ENCODE measurements around the gene SETD1B. TPM values are rescaled to one million over a fixed set of nuclear protein-coding genes. Genes with fewer than 3 reads are reported as not detected.

Gene SETD1B
- total RNA-seq, 1 donor from 2014 or later, result 25.9 TPM

- Mint-ChIP-seq H3K36me3 (ENCODE audit: low read depth) (peaks cover 10% of the 10 kb centered on the region), H3K4me1 (peaks cover 41% of the 10 kb centered on the region), H3K27me3 (ENCODE audit: low read depth) (peaks cover 32% of the 10 kb centered on the region), H3K9me3 (no peaks in the 10 kb centered on the region), H3K4me3 (peak overlapping the region; percentile 85), H3K27ac (ENCODE audit: unreplicated experiment) (no peak overlapping the region)
- TF ChIP-seq CTCF (conservative IDR thresholded peaks at IDR 0.05), result no peak
- DNase-seq (ENCODE audit: low read depth, low spot score), result no peak
These were observed 11.0 kb upstream of the SETD1B start for GRCh38 chr12:121792607-121793439.

GRCh38 chr12:121793440-121793837 lies 10.4 kb upstream of the SETD1B start, which contains the start of gene RHOF:
Gene RHOF, minus strand, starts transcription at chr12:121793688. Its CDS starts 55 bp downstream, at chr12:121793633.
- DNase-seq (ENCODE audit: low read depth, low spot score), result no peak

GRCh38 chr12:121793838-121794533 lies 9.8 kb upstream of the SETD1B start:
- peaks cover 34% of the 10 kb centered on the region for H3K27me3 Mint-ChIP-seq (ENCODE audit: low read depth)
- peaks cover 10% of the 10 kb centered on the region for H3K36me3 Mint-ChIP-seq (ENCODE audit: low read depth)
- peak overlapping the region; percentile 55 for H3K27ac Mint-ChIP-seq (ENCODE audit: unreplicated experiment)
- TF ChIP-seq CTCF (conservative IDR thresholded peaks at IDR 0.05), result peak; percentile 99
- H3K4me3 Mint-ChIP-seq, result peak overlapping the region; percentile 87
- H3K9me3 Mint-ChIP-seq, result no peaks in the 10 kb centered on the region
- peaks cover 51% of the 10 kb centered on the region for H3K4me1 Mint-ChIP-seq
- peak; percentile 84 for DNase-seq (ENCODE audit: low read depth, low spot score)

More at GRCh38 chr12:121793440-121793837, 10.4 kb upstream of the SETD1B start, which contains the start of gene RHOF:
- H3K27me3 Mint-ChIP-seq (ENCODE audit: low read depth), result peaks cover 32% of the 10 kb centered on the region
- H3K27ac Mint-ChIP-seq (ENCODE audit: unreplicated experiment), result peak within 1 kb of the TSS; percentile 55
- H3K36me3 Mint-ChIP-seq (ENCODE audit: low read depth), result peaks cover 10% of the 10 kb centered on the region
- no peak for TF ChIP-seq CTCF (conservative IDR thresholded peaks at IDR 0.05)
- H3K9me3 Mint-ChIP-seq, result no peaks in the 10 kb centered on the region
- H3K4me3 Mint-ChIP-seq, result peak within 1 kb of the TSS; percentile 87
- peaks cover 46% of the 10 kb centered on the region for H3K4me1 Mint-ChIP-seq

- Mint-ChIP-seq H3K27ac (ENCODE audit: unreplicated experiment) (peak overlapping the region; percentile 55), H3K4me1 (peaks cover 56% of the 10 kb centered on the region), H3K27me3 (ENCODE audit: low read depth) (peaks cover 38% of the 10 kb centered on the region), H3K36me3 (ENCODE audit: low read depth) (peaks cover 12% of the 10 kb centered on the region), H3K9me3 (no peaks in the 10 kb centered on the region), H3K4me3 (peak overlapping the region; percentile 87)
- no peak for TF ChIP-seq CTCF (conservative IDR thresholded peaks at IDR 0.05)
- no peak for DNase-seq (ENCODE audit: low read depth, low spot score)
These were observed 9.2 kb upstream of the SETD1B start for GRCh38 chr12:121794534-121795033.

- H3K9me3 Mint-ChIP-seq, result no peaks in the 10 kb centered on the region
- peak; percentile 93 for TF ChIP-seq CTCF (conservative IDR thresholded peaks at IDR 0.05)
- H3K4me1 Mint-ChIP-seq, result peaks cover 53% of the 10 kb centered on the region
- peaks cover 41% of the 10 kb centered on the region for H3K27me3 Mint-ChIP-seq (ENCODE audit: low read depth)
- peak; percentile 91 for DNase-seq (ENCODE audit: low read depth, low spot score)
- H3K36me3 Mint-ChIP-seq (ENCODE audit: low read depth), result peaks cover 12% of the 10 kb centered on the region
- H3K4me3 Mint-ChIP-seq, result peak overlapping the region; percentile 87
- no peak overlapping the region for H3K27ac Mint-ChIP-seq (ENCODE audit: unreplicated experiment)
These were observed 8.5 kb upstream of the SETD1B start for GRCh38 chr12:121795034-121795968.

All from neural crest cell (in vitro differentiated cells).